Measurements from ENCODE around the gene UTY.

DNA sequence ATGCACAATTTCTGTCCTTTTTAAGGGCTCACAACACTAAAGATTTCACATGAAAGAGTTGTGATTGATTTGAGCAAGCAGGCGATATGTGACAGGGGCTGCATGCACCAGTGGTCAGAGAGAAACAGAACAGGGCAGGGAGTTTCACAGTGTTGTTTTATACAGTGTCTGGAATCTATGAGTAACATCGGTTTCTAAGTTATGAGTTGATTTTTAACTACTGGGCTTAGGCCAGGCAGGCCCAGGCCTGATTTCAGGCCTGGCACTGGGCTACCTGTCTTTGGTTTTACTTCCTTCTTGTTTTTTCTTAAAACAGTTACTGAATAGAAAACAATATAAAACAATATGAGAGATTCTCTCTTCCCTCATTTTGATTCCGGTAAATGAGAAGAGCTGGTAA, 13.9 kb upstream of the UTY start:
- TF ChIP-seq, protein P1, sequence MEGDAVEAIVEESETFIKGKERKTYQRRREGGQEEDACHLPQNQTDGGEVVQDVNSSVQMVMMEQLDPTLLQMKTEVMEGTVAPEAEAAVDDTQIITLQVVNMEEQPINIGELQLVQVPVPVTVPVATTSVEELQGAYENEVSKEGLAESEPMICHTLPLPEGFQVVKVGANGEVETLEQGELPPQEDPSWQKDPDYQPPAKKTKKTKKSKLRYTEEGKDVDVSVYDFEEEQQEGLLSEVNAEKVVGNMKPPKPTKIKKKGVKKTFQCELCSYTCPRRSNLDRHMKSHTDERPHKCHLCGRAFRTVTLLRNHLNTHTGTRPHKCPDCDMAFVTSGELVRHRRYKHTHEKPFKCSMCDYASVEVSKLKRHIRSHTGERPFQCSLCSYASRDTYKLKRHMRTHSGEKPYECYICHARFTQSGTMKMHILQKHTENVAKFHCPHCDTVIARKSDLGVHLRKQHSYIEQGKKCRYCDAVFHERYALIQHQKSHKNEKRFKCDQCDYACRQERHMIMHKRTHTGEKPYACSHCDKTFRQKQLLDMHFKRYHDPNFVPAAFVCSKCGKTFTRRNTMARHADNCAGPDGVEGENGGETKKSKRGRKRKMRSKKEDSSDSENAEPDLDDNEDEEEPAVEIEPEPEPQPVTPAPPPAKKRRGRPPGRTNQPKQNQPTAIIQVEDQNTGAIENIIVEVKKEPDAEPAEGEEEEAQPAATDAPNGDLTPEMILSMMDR (IDR thresholded peaks at IDR 0.05), result no peak
- TF ChIP-seq POLR2A (IDR thresholded peaks at IDR 0.05), result no peak
